Measurements from ENCODE around the gene TBC1D5.
"Not testable (repeated sequence)": the region's sequence is repeated elsewhere in the genome, so short reads cannot be mapped to it uniquely, and the experiment has no call there.

TBC1D5 gene

DNA sequence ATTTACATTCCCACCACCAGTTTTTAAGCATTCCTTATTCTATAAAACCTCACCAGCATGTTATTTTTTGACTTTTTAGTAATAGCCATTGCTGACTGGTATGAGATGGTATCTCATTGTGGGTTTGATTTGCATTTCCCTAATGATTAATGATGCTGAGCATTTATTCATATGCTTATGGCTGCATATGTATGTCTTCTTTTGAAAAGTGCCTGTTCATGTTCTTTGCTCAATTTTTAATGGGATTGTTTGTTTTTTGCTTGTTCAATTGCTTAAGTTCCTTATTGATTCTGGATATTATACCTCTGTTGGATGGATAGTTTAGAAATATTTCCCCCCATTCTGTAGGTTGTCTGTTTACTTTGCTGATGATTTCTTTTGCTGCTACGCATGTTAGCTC, 16.1 kb downstream of the TBC1D5 start:
- peaks cover 67% of the 10 kb centered on the region for H3K36me3 Mint-ChIP-seq (ENCODE audit: low read depth)
- H3K4me1 Mint-ChIP-seq = peaks cover 6% of the 10 kb centered on the region
- no peak overlapping the region for H3K27ac Mint-ChIP-seq
- H3K4me3 Mint-ChIP-seq = no peak overlapping the region
- TF ChIP-seq, protein P1, sequence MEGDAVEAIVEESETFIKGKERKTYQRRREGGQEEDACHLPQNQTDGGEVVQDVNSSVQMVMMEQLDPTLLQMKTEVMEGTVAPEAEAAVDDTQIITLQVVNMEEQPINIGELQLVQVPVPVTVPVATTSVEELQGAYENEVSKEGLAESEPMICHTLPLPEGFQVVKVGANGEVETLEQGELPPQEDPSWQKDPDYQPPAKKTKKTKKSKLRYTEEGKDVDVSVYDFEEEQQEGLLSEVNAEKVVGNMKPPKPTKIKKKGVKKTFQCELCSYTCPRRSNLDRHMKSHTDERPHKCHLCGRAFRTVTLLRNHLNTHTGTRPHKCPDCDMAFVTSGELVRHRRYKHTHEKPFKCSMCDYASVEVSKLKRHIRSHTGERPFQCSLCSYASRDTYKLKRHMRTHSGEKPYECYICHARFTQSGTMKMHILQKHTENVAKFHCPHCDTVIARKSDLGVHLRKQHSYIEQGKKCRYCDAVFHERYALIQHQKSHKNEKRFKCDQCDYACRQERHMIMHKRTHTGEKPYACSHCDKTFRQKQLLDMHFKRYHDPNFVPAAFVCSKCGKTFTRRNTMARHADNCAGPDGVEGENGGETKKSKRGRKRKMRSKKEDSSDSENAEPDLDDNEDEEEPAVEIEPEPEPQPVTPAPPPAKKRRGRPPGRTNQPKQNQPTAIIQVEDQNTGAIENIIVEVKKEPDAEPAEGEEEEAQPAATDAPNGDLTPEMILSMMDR (IDR thresholded peaks at IDR 0.05) = no peak
- DNase-seq = no peak
- H3K27me3 Mint-ChIP-seq (ENCODE audit: low read depth, poor library complexity) = no peaks in the 10 kb centered on the region
- peaks cover 54% of the 10 kb centered on the region for H3K9me3 Mint-ChIP-seq

DNA sequence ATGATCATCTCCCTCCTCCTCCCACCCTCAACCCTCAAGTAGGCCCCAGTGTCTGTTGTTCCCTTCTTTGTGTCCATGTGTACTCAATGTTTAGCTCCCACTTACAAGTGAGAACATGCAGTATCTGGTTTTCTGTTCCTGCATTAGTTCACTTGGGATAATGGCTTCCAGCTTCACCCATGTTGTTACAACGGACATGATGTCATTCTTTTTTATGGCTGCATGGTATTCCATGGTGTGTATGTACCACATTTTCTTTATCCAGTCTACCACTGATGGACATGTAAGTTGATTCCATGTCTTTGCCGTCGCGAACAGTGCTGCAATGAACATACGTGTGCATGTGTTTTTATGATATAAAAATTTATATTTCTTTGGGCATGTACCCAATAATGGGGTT, 16.6 kb downstream of the TBC1D5 start:
- not testable (repeated sequence) for H3K27me3 Mint-ChIP-seq (ENCODE audit: low read depth, poor library complexity); H3K4me1 Mint-ChIP-seq; DNase-seq; H3K4me3 Mint-ChIP-seq; H3K27ac Mint-ChIP-seq
- Mint-ChIP-seq H3K36me3 (ENCODE audit: low read depth) (peaks cover 62% of the 10 kb centered on the region), H3K9me3 (peaks cover 52% of the 10 kb centered on the region)

GRCh38 chr3:17724948-17725347, 17.5 kb downstream of the TBC1D5 start:
- Mint-ChIP-seq H3K27ac (no peak overlapping the region), H3K27me3 (ENCODE audit: low read depth, poor library complexity) (no peaks in the 10 kb centered on the region), H3K4me3 (no peak overlapping the region), H3K4me1 (no peaks in the 10 kb centered on the region), H3K9me3 (peaks cover 44% of the 10 kb centered on the region), H3K36me3 (ENCODE audit: low read depth) (peaks cover 53% of the 10 kb centered on the region)
- DNase-seq = no peak
- TF ChIP-seq, protein P1 (IDR thresholded peaks at IDR 0.05) = no peak

DNA sequence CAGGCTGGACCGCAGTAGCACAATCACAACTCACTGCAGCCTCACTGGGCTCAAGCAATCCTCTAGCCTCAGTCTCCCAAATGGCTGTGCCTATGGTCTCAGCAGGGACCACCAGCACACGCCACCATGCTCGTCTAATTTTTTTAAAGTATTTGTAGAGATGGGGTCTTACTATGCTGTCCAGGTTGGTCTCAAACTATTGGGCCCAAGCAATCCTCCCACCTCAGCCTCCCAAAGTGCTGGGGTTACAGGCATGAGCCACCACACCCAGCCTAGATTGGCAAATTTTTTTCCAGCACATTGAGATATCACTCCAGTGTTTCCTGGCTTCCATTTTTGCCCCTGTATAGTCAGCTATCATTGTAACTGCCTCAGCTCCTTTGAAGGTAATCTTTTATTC, 18.3 kb downstream of the TBC1D5 start:
- no peak overlapping the region for H3K27ac Mint-ChIP-seq
- peaks cover 47% of the 10 kb centered on the region for H3K36me3 Mint-ChIP-seq (ENCODE audit: low read depth)
- H3K4me3 Mint-ChIP-seq = no peak overlapping the region
- no peaks in the 10 kb centered on the region for H3K4me1 Mint-ChIP-seq
- no peak for DNase-seq
- no peaks in the 10 kb centered on the region for H3K27me3 Mint-ChIP-seq (ENCODE audit: low read depth, poor library complexity)
- peaks cover 40% of the 10 kb centered on the region for H3K9me3 Mint-ChIP-seq
- TF ChIP-seq, protein P1 (IDR thresholded peaks at IDR 0.05) = no peak

- no peak for DNase-seq
- peaks cover 54% of the 10 kb centered on the region for H3K36me3 Mint-ChIP-seq (ENCODE audit: low read depth)
- H3K27me3 Mint-ChIP-seq (ENCODE audit: low read depth, poor library complexity) = peaks cover 2% of the 10 kb centered on the region
- TF ChIP-seq, protein P1 (IDR thresholded peaks at IDR 0.05) = no peak
- H3K27ac Mint-ChIP-seq = no peak overlapping the region
- peaks cover 43% of the 10 kb centered on the region for H3K9me3 Mint-ChIP-seq
- no peaks in the 10 kb centered on the region for H3K4me1 Mint-ChIP-seq
- no peak overlapping the region for H3K4me3 Mint-ChIP-seq
Observed at GRCh38 chr3:17717411-17717810, 25.0 kb downstream of the TBC1D5 start.

- no peak overlapping the region for H3K27ac Mint-ChIP-seq
- H3K4me3 Mint-ChIP-seq = no peak overlapping the region
- peaks cover 59% of the 10 kb centered on the region for H3K36me3 Mint-ChIP-seq (ENCODE audit: low read depth)
- DNase-seq = no peak
- TF ChIP-seq, protein P1 (IDR thresholded peaks at IDR 0.05) = no peak
- peaks cover 43% of the 10 kb centered on the region for H3K9me3 Mint-ChIP-seq
- peaks cover 2% of the 10 kb centered on the region for H3K27me3 Mint-ChIP-seq (ENCODE audit: low read depth, poor library complexity)
- H3K4me1 Mint-ChIP-seq = no peaks in the 10 kb centered on the region
Observed at GRCh38 chr3:17714473-17714872, 28.0 kb downstream of the TBC1D5 start.

All from nephron progenitor cell (in vitro differentiated cells).